Mononuclear cell (primary cell): Measurements from ENCODE around the gene SLA2. TPM values are rescaled to one million over a fixed set of nuclear protein-coding genes. Genes with fewer than 3 reads are reported as not detected.

Experiments
- H3K27me3 ChIP-seq: 2 replicates; pipeline ENCODE4 v1.6.0; 2011; ENCODE audit warnings: low read length, control low read depth; ENCODE audit not compliant: insufficient read depth
- H3K4me1 ChIP-seq: 2 replicates; pipeline ENCODE4 v1.5.1; 2011; ENCODE audit warnings: mild to moderate bottlenecking, low read length, control low read depth; ENCODE audit not compliant: insufficient read depth
- H3K4me3 ChIP-seq: 2 replicates; pipeline ENCODE4 v1.5.1; 2011; ENCODE audit warnings: mild to moderate bottlenecking, low read length, moderate library complexity
- H3K9me3 ChIP-seq: 2 replicates; pipeline ENCODE4 v1.5.1; 2011; ENCODE audit warnings: low read depth, mild to moderate bottlenecking, control low read depth, low read length
- total RNA-seq: library from RNA; depleted of rRNA; stranded (reverse); fragments of >200 nt; gene quantifications from one replicate; pipeline ENCODE4 v1.2.3, GENCODE V29; 2012

Gene SLA2
- total RNA-seq, 1 donor = 25.3 TPM

DNA sequence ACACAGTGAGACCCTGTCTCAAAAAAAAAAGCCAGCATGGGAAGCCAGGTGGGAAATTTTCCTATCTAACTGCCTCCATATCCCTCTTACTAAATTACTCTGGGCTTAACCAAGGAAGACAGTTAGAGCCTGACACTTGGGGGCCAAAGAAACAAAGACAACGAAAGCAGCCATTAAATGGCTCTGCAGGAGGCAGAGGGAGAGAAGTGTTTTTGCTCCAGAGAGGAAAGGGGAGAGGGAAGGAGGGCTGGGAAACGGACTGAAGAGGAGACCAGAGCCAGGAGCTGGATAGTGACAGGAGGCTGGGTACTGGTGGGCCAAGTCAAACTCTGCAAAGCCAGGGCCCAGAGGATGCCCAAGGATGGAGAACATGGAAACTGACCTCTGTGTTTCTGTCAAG lies 83.3 kb downstream of the SLA2 start:
- Histone ChIP-seq H3K4me1 (no peaks in the 10 kb centered on the region), H3K9me3 (no peaks in the 10 kb centered on the region), H3K27me3 (no peaks in the 10 kb centered on the region), H3K4me3 (no peak overlapping the region)

Other genes starting within 250 kb of the SLA2 start
- gene MYL9, start 104.7 kb downstream of the SLA2 start, total RNA-seq = 10.9 TPM
- 20.8 TPM for gene TGIF2, start 72.6 kb downstream of the SLA2 start, total RNA-seq
- gene RAB5IF, start 40.4 kb downstream of the SLA2 start, total RNA-seq = 96.2 TPM
- gene NDRG3, start 99.9 kb upstream of the SLA2 start, total RNA-seq = 19.0 TPM
- gene DSN1, start 127.6 kb upstream of the SLA2 start, total RNA-seq = 10.2 TPM
- gene TLDC2, start 229.9 kb upstream of the SLA2 start, total RNA-seq = 0.10 TPM